Epithelial cell of proximal tubule (primary cell): Measurements from ENCODE around the gene RPS27. TPM values are rescaled to one million over a fixed set of nuclear protein-coding genes. Genes with fewer than 3 reads are reported as not detected.
"Not testable (repeated sequence)": the region's sequence is repeated elsewhere in the genome, so short reads cannot be mapped to it uniquely, and the experiment has no call there.

Experiments
- DNase-seq: peaks from one replicate; pipeline ENCODE4 v3.0.0-alpha.2; 2011; ENCODE audit warnings: low read depth
- H3K4me3 ChIP-seq: 2 replicates; pipeline ENCODE4 v1.5.1; 2011; ENCODE audit warnings: low read depth, mild to moderate bottlenecking, low read length
- total RNA-seq: library from RNA; depleted of rRNA; stranded (reverse); fragments of >200 nt; gene quantifications from 2 replicates; pipeline ENCODE4 v1.2.3, GENCODE V29; 2015
- TF ChIP-seq, protein P1 (sequence below): conservative IDR thresholded peaks from 2 replicates; pipeline ENCODE4 v1.5.1; 2012; ENCODE audit warnings: low read depth, mild to moderate bottlenecking, low read length

The RPS27 gene
- total RNA-seq, 1 donor from 2014 or later = 2,488 TPM

DNA sequence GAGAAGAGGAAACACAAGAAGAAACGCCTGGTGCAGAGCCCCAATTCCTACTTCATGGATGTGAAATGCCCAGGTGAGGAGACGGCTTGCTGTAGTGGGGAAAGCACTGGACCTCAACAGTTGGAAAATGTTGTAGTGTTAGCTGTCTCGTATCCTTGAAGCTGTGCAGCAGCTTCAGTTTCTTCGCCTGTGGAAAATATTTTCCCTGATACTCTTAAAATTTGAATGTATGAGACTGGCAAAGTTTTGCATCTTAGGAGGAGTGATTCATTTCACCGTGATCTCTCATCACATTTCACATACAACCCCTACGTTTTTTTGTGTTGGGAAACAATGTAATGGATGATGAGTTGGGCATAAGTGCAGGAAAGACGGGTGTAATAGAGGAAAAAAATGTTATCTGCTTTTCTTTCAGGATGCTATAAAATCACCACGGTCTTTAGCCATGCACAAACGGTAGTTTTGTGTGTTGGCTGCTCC, 629 bp downstream of the RPS27 start:
- H3K4me3 ChIP-seq = peak overlapping the region; percentile 84
- TF ChIP-seq, protein P1, sequence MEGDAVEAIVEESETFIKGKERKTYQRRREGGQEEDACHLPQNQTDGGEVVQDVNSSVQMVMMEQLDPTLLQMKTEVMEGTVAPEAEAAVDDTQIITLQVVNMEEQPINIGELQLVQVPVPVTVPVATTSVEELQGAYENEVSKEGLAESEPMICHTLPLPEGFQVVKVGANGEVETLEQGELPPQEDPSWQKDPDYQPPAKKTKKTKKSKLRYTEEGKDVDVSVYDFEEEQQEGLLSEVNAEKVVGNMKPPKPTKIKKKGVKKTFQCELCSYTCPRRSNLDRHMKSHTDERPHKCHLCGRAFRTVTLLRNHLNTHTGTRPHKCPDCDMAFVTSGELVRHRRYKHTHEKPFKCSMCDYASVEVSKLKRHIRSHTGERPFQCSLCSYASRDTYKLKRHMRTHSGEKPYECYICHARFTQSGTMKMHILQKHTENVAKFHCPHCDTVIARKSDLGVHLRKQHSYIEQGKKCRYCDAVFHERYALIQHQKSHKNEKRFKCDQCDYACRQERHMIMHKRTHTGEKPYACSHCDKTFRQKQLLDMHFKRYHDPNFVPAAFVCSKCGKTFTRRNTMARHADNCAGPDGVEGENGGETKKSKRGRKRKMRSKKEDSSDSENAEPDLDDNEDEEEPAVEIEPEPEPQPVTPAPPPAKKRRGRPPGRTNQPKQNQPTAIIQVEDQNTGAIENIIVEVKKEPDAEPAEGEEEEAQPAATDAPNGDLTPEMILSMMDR = no peak
- DNase-seq = no peak

DNA sequence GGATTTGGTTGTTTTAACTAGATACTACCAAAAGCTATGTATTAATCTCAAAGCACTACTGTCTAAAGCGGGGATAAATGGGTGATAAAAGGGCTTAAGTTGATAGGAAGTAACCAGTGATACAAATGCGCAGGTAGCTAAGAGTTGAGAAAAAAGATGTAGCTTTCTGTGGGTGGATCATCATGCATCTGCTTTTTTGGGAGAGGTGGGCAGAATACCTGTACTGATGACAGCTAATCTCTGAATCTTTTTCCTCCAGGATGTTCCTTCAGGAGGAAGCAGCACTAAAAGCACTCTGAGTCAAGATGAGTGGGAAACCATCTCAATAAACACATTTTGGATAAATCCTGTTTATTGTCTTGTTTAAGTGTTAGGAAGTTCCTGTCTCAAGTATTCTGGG, 1.2 kb downstream of the RPS27 start:
- no peak for DNase-seq
- H3K4me3 ChIP-seq = peak overlapping the region; percentile 84
- TF ChIP-seq, protein P1 = no peak

DNA sequence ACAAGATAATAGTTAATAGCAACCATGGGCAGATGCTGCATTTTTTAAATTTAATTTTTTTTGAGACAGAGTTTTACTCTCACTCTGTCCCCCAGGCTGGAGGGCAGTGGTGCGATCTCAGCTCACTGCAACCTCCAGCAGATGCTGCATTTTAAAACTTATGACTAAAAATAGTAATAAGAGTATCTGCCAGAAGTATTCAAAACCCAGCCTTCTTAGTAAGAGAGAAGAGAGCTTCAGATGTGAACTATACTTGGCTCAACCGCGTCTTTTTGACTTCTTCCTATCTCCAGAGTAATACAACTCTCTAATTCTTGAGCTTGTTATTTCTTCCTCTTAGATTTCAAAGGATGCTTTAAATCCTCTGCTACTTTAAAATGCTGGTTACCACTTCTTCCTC, 4.6 kb downstream of the RPS27 start:
- TF ChIP-seq, protein P1 = no peak

DNA sequence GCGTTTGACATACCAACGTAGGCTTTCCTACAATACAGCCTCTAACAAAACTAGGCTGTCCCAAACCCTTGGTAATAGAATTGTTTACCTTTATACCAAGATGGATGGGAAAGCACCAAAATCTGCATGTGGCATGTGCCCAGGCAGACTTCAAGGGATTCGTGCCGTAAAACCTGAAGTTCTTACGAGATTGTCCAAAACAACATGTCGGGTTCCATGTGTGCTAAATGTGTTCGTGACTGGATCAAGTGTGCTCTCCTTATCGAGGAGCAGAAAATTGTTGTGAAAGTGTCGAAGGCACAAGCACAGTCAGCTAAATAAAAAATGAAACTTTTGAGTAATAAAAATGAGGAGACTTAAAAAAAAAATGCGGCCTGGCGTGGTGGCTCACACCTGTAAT, 5.1 kb downstream of the RPS27 start:
- TF ChIP-seq, protein P1 = no peak
- H3K4me3 ChIP-seq = no peak overlapping the region
- DNase-seq = no peak

More for the DNA sequence above, 4.6 kb downstream of the RPS27 start:
- no peak for DNase-seq
- no peak overlapping the region for H3K4me3 ChIP-seq

DNA sequence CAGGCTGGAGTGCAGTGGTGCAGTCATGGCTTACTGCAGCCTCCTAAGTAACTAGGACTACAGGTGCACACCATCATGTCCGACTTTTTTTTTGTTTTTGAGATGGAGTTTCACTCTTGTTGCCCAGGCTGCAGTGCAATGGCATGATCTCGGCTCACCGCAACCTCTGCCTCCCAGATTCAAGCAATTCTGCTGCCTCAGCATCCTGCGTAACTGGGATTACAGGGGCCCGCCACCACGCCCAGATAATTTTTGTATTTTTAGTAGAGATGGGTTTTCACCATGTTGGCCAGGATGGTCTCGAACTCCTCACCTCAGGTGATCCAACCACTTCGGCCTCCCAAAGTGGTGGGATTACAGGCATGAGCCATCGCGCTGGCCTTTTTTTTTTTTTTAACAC, 6.3 kb downstream of the RPS27 start:
- not testable (repeated sequence) for DNase-seq, H3K4me3 ChIP-seq

DNA sequence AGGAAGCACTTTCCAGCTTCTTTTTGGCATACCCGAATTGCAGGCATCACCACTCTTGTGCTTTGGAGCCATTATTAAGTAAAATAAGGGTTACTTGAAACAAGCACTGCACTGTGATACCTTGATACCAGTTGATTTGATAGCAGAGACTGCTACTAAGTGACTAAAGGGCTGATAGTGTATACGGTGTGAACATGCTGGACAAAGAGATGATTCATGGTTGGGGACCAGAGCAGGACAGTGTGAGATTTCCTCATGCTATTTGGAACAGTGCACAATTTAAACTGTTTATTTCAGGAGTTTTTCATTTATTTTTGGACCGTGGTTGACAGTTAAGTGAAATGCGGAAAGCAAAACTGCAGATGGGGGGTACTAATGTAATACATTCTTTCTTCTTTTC, 9.9 kb downstream of the RPS27 start:
- TF ChIP-seq, protein P1 = no peak
- no peak for DNase-seq
- no peak overlapping the region for H3K4me3 ChIP-seq

DNA sequence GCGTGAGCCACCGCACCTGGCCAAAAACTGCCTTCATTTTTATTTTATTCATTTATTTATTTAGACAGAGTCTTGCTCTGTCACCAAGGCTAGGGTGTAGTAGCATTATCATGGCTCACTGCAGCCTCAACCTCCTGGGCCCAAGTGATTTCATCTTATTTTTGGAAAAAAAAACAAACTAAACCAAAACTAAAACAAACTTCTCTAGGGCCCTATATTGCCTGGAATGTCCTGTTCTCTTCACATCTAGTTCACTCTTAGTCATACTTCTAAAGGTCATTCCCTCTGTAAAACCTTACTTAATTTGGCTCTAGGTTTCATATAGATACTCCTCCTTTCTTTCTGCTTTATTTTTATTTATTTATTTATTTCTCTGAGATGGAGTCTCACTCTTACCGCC, 15.6 kb downstream of the RPS27 start:
- no peak for DNase-seq
- TF ChIP-seq, protein P1 = no peak

DNA sequence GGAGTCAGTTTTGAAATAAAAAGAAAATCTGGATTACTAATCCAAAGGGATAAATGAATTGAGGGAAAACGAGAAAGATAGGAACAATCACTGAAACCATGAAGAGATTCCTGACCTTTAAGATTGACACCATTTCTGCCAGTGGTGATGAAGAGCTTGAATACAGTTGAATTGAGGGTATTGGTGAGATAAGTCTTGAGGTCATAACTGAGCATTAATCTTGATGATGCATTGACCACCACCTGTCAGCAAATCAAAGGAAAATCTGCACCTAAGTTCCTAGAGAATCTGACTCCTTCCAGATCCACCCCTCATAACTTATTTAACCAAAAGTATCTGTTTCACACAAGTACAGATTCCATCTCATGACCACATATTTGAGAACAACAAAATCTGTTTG, 21.6 kb downstream of the RPS27 start:
- H3K4me3 ChIP-seq = no peak overlapping the region
- TF ChIP-seq, protein P1 = no peak
- DNase-seq = no peak

More for the DNA sequence above, 15.6 kb downstream of the RPS27 start:
- H3K4me3 ChIP-seq = no peak overlapping the region

DNA sequence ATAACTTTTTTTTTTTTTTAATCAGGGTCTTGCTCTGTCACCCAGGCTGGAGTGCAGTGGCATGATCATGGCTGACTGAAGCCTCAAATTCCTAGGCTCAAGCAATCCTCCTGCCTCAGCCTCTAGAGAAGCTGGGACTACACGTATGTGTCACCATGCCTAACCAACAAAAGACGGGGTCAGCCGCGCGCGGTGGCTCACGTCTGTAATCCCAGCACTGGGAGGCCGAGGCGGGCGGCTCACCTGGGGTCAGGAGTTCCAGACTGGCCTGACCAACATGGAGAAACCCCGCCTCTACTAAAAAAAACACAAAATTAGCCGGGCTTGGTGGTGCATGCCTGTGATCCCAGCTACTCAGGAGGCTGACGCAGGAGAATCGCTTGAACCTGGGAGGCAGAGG, 22.0 kb downstream of the RPS27 start:
- not testable (repeated sequence) for DNase-seq, H3K4me3 ChIP-seq
